Activated CD8-positive, alpha-beta T cell treated with anti-CD3 and anti-CD28 coated beads, Interleukin-2, amount 10 ng/mL, durations not matched to agents 7 days and 5 days (primary cell): ENCODE results near the gene CCL19. TPM values are rescaled to one million over a fixed set of nuclear protein-coding genes. Genes with fewer than 3 reads are reported as not detected.
"Not testable (repeated sequence)": the region's sequence is repeated elsewhere in the genome, so short reads cannot be mapped to it uniquely, and the experiment has no call there.

Experiments
- ATAC-seq: fragments of 150-1000 bp; cut with Tn5 transposase; one replicate; pipeline ENCODE4 v1.10.0; 2021; ENCODE audit warnings: moderate library complexity
- CTCF ChIA-PET: fragments of 350-600 bp; sonication (Branson Sonifier 250); formaldehyde crosslinking; loops from one replicate; lab custom pipeline; 2021; ENCODE audit warnings: antibody characterized with exemption; lab: Charles Lee
- POLR2A ChIA-PET: fragments of 350-600 bp; sonication (Branson Sonifier 250); formaldehyde crosslinking; loops from one replicate; lab custom pipeline; 2021; ENCODE audit warnings: antibody characterized with exemption; lab: Charles Lee
- DNase-seq: peaks from one replicate; pipeline ENCODE4 v3.0.0-alpha.2; 2020
- H3K27ac Mint-ChIP-seq: one replicate; pipeline ENCODE4 v1.8.0; 2021; ENCODE audit warnings: mild to moderate bottlenecking, mixed read lengths
- H3K27me3 Mint-ChIP-seq: one replicate; pipeline ENCODE4 v1.8.0; 2021; ENCODE audit warnings: low read depth, mixed read lengths
- H3K36me3 Mint-ChIP-seq: one replicate; pipeline ENCODE4 v1.8.0; 2021; ENCODE audit warnings: low read depth, mixed read lengths
- H3K4me1 Mint-ChIP-seq: one replicate; pipeline ENCODE4 v1.8.0; 2021; ENCODE audit warnings: low read depth, mixed read lengths
- H3K4me3 Mint-ChIP-seq: one replicate; pipeline ENCODE4 v1.8.0; 2021; ENCODE audit warnings: mild to moderate bottlenecking, mixed read lengths
- H3K9me3 Mint-ChIP-seq: one replicate; pipeline ENCODE4 v1.8.0; 2022; ENCODE audit warnings: mixed read lengths; ENCODE audit not compliant: insufficient read depth
- total RNA-seq, 2 experiments: library from RNA; stranded (reverse); gene quantifications; one replicate each; pipeline ENCODE4 v1.2.3, GENCODE V29; 2021

CCL19 gene
- total RNA-seq: not detected

DNA sequence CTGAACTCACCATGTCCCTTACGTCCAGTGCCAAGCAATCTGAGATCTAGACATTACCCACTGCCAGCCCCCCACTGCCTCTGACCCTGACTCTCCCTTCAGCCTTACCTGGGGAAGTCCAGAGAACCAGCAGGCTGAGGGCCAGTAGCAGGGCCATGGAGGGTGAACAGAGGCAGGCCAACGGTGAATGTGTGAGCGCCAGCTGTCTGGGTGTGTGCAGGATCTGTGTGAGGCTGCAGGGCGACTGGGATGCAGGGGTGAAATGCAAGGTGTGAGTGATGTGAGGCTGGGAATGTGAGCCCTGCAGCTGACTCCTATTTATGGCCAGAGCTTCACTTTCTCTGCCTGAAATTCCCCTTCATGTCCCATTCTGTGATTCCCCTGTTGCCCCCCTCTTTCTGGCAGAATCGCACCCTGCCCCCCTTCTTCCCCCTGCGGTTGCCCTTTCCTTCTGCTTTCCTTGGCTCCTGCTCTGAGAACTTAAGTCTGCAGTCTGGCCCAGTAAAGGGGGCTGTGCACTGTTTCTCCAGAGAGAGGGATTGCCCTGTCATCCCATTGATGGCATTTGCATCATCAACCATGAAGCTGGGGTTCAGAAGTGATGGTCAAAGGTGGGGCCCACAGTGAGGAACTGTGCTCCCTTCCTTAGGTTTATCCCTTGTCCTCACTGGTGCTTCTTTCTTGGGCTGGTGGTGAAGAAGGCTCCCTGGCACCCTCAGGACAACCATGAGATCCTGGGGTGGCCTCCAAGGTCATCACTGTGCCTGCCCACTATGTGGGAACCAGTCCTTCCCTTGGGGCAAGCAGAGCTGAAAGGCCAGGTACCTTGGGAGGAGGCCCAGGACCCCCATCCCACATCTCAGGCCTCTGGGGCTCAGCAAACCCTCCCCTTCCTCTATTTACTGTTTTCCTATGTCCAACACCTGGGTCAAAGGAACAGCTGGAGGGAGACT lies at the start of gene CCL19:
Gene CCL19 (minus strand): TSS at position 294 of the 953 bp plus-strand sequence. CDS start 137 bp downstream, at position 157.
- DNase-seq (no peak), ATAC-seq (no peak)
- no peaks in the 10 kb centered on the region for H3K9me3 Mint-ChIP-seq
- H3K36me3 Mint-ChIP-seq: no peaks in the 10 kb centered on the region
- POLR2A ChIA-PET: interaction anchor here (0.6 kb wide), 1 partner anchor 324 kb away, joined by 4 read pairs; no protein-coding TSS in a partner anchor
- CTCF ChIA-PET: interaction anchor here (0.8 to 1.5 kb wide), 2 partner anchors 9 to 11 kb away, joined by 3 to 8 read pairs; no protein-coding TSS in a partner anchor
- H3K4me3 Mint-ChIP-seq: no peak within 1 kb of the TSS
- H3K27me3 Mint-ChIP-seq: no peaks in the 10 kb centered on the region
- no peaks in the 10 kb centered on the region for H3K4me1 Mint-ChIP-seq
- no peak within 1 kb of the TSS for H3K27ac Mint-ChIP-seq

DNA sequence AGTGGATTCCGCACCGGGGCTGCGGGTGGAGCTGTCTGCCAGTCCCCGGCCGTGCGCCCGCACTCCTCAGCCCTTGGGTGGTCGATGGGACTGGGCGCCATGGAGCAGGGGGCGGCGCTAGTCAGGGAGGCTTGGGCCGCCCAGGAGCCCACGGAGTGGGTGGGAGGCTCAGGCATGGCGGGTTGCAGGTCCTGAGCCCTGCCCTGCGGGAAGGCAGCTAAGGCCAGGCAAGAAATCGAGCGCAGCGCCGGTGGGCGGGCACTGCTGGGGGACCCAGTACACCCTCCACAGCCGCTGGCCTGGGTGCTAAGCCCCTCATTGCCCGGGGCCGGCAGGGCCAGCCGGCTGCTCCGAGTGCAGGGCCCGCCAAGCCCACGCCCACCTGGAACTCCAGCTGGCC lies 49.1 kb upstream of the CCL19 start:
- H3K4me1 Mint-ChIP-seq, H3K9me3 Mint-ChIP-seq, H3K27ac Mint-ChIP-seq, POLR2A ChIA-PET, DNase-seq, ATAC-seq, H3K4me3 Mint-ChIP-seq, H3K27me3 Mint-ChIP-seq, CTCF ChIA-PET, H3K36me3 Mint-ChIP-seq: not testable (repeated sequence)

DNA sequence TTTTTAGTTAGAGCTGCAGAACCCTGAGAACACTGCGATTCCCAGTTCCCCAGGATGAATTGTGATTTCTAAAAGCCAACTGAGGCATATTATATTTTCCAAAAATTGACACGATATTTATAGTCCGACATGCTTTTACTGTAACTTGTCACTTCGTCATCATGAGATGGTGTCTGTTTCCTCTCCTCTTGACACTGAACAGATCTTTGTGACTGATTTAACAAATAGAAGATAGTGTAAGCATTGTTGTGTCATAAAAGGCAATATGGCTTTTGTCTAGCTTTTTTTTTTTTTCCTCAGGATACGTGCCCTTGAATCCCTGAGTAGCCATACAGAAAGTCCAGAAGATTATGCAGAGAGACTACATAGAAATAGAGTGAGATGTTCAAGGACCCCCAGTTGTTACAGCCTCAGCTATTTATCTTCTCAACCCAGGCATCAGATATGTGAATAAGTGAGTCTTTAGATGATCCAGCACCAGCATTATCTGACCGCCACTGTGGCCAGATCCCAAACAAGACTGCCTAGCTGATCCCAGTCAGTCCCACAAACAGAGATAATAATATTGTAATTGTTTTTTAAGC lies 46.7 kb upstream of the CCL19 start:
- H3K27me3 Mint-ChIP-seq: peaks cover 3% of the 10 kb centered on the region

DNA sequence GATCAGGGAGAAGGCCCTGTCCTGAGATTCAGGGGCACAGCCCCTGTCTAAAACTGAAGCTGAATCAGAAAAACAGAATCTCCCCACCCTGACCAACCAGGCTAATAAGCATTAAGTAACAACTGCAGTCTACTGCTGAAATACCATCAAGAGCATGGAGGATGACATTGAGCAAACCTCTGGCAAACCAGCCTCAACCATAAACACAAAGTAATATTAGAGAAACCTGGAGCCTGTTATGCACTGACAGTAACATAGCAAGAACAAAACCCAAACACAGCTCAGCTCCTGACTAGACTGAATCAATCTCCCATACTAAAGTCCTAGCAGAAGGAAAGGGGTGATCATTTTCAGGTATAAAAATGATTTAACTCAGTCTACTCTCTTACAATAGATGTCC lies 43.6 kb upstream of the CCL19 start:
- H3K27ac Mint-ChIP-seq: no peak overlapping the region
- CTCF ChIA-PET: interaction anchor here (1.5 kb wide), 1 partner anchor 32 kb away, joined by 3 read pairs; no protein-coding TSS in a partner anchor

More for the DNA sequence above, 46.7 kb upstream of the CCL19 start:
- DNase-seq (no peak), ATAC-seq (no peak)
- Mint-ChIP-seq H3K4me1 (peaks cover 4% of the 10 kb centered on the region), H3K4me3 (no peak overlapping the region), H3K36me3 (no peaks in the 10 kb centered on the region), H3K27ac (no peak overlapping the region), H3K9me3 (no peaks in the 10 kb centered on the region)
- ChIA-PET CTCF (no interaction called here), POLR2A (no interaction called here)

DNA sequence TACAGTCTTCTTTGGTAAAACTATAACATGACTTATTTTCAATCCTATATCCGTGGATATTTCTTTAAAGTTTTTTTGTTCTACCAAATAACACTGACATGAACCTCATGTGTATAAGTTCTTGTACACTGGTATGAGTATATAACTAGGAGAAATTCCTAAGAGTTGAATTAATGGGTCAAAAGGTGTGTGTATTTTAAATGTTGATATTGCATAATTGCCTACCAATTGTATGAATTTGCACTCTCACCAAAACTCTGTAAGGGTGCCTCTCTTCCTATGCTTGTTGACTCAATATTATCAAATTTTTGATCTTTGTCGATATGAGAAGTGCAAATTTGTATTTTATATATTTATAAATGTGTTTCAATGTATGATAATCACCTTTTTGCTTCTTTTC lies 41.8 kb upstream of the CCL19 start:
- Mint-ChIP-seq H3K4me1 (no peaks in the 10 kb centered on the region), H3K27ac (no peak overlapping the region), H3K9me3 (no peaks in the 10 kb centered on the region), H3K36me3 (no peaks in the 10 kb centered on the region), H3K4me3 (no peak overlapping the region), H3K27me3 (peaks cover 8% of the 10 kb centered on the region)
- ChIA-PET CTCF (interaction anchor here (1.0 to 1.5 kb wide), 2 partner anchors 30 kb away, joined by 3 to 4 read pairs; no protein-coding TSS in a partner anchor), POLR2A (no interaction called here)
- ATAC-seq (no peak), DNase-seq (no peak)

More for the DNA sequence above, 43.6 kb upstream of the CCL19 start:
- POLR2A ChIA-PET: no interaction called here
- ATAC-seq (no peak), DNase-seq (no peak)
- H3K9me3 Mint-ChIP-seq: no peaks in the 10 kb centered on the region
- no peaks in the 10 kb centered on the region for H3K36me3 Mint-ChIP-seq
- peaks cover 5% of the 10 kb centered on the region for H3K27me3 Mint-ChIP-seq
- no peak overlapping the region for H3K4me3 Mint-ChIP-seq
- H3K4me1 Mint-ChIP-seq: no peaks in the 10 kb centered on the region

DNA sequence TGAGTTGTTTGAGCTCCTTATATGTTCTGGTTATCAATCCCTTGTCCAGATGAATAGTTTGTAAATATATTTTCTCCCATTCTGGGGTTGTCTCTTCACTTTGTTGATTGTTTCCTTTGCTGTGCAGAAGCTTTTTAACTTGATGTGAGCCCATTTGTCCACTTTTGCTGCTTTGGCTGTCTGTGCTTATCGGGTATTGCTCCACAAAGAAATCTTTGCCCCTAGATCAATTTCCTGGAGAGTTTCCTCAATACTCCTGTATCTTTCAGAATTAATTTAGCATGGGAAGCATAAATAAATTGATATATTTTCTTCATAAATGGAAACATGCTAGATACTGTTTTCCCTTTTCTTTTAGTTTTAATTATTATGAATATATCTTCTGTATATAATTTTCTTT lies 41.4 kb upstream of the CCL19 start:
- ChIA-PET CTCF (interaction anchor here (1.0 kb wide), 1 partner anchor 30 kb away, joined by 4 read pairs; no protein-coding TSS in a partner anchor), POLR2A (no interaction called here)
- no peaks in the 10 kb centered on the region for H3K36me3 Mint-ChIP-seq
- H3K27ac Mint-ChIP-seq: no peak overlapping the region
- no peak for ATAC-seq
- H3K27me3 Mint-ChIP-seq: peaks cover 10% of the 10 kb centered on the region
- no peak overlapping the region for H3K4me3 Mint-ChIP-seq
- no peak for DNase-seq
- H3K9me3 Mint-ChIP-seq: no peaks in the 10 kb centered on the region
- no peaks in the 10 kb centered on the region for H3K4me1 Mint-ChIP-seq

DNA sequence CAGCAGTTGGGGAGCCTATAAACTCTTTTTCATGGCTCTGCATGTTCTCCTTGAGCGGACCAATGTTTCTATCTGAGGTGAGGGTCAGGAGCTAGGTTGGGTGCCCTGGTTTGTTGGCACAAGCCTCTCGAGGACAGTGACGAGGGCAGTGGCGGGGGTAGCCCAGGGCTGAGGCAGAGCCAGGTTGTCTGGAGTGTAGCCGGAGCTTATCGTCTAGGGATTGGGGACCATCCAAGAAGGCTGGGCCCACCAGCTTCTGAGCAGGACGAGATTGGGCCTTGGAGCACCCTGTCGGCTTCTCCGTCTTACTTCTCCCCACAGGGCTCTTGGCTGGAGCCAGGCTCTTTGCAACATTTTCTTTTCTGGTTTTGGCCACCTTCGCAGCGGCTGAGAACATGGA lies 32.1 kb upstream of the CCL19 start:
- no peak overlapping the region for H3K27ac Mint-ChIP-seq
- no peaks in the 10 kb centered on the region for H3K36me3 Mint-ChIP-seq
- POLR2A ChIA-PET: no interaction called here
- H3K4me3 Mint-ChIP-seq: no peak overlapping the region
- peaks cover 3% of the 10 kb centered on the region for H3K27me3 Mint-ChIP-seq
- CTCF ChIA-PET: interaction anchor here (0.7 to 1.3 kb wide), 2 partner anchors 21 to 61 kb away, joined by 3 to 4 read pairs; no protein-coding TSS in a partner anchor
- no peaks in the 10 kb centered on the region for H3K4me1 Mint-ChIP-seq
- H3K9me3 Mint-ChIP-seq: no peaks in the 10 kb centered on the region
- no peak for DNase-seq
- ATAC-seq: no peak

DNA sequence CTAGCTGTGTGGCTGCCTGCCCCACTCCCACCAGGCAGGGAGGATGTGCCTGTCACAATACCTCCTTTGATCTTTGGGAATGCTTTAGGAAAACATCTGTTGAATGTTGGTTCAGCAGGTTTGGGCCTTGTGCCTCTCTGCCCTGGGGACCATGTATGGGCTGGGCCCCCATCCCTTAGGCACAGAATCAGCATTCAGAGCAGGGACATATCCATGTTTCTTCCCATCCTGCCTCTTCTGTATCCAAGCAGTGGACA lies 28.6 kb upstream of the CCL19 start:
- H3K4me1 Mint-ChIP-seq, H3K9me3 Mint-ChIP-seq, H3K36me3 Mint-ChIP-seq, CTCF ChIA-PET, ATAC-seq, H3K27me3 Mint-ChIP-seq, H3K27ac Mint-ChIP-seq, DNase-seq, POLR2A ChIA-PET, H3K4me3 Mint-ChIP-seq: not testable (repeated sequence)

DNA sequence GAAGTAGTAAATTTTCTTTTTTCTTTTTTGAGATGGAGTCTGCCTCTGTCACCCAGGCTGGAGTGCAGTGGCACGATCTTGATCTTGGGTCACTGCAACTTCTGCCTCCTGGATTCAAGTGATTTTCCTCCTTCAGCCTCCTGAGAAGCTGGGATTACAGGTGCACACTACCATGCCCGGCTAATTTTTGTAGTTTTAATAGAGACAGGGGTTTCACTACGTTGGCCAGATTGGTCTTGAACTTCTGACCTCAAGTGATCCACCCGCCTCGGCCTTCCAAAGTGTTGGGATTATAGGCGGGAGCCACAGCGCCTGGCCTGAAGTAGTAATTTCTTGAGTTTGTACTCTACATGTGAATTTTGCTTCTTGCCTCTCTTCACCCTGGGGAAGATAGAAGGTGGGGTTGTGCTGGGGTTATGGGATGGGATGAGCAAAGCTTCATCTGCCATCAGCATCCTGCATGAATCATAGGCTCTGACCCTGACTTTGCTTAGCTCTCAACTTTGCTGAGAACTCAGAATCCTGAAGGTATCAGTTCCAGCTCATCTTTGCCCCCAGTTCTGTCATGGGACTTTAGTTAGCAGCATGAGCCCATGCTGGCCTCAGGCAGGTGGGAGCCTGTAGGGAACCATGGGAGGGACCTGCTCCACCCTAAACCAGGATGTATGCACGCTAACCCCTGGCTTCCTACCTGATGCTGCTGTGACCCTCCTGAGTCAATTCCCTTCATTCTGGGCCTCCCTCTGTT lies 28.1 kb upstream of the CCL19 start:
- DNase-seq: no peak
- H3K9me3 Mint-ChIP-seq: no peaks in the 10 kb centered on the region
- ChIA-PET CTCF (no interaction called here), POLR2A (no interaction called here)
- H3K4me3 Mint-ChIP-seq: no peak overlapping the region
- ATAC-seq: no peak
- no peaks in the 10 kb centered on the region for H3K4me1 Mint-ChIP-seq
- H3K36me3 Mint-ChIP-seq: no peaks in the 10 kb centered on the region
- H3K27ac Mint-ChIP-seq: no peak overlapping the region
- H3K27me3 Mint-ChIP-seq: peaks cover 2% of the 10 kb centered on the region

DNA sequence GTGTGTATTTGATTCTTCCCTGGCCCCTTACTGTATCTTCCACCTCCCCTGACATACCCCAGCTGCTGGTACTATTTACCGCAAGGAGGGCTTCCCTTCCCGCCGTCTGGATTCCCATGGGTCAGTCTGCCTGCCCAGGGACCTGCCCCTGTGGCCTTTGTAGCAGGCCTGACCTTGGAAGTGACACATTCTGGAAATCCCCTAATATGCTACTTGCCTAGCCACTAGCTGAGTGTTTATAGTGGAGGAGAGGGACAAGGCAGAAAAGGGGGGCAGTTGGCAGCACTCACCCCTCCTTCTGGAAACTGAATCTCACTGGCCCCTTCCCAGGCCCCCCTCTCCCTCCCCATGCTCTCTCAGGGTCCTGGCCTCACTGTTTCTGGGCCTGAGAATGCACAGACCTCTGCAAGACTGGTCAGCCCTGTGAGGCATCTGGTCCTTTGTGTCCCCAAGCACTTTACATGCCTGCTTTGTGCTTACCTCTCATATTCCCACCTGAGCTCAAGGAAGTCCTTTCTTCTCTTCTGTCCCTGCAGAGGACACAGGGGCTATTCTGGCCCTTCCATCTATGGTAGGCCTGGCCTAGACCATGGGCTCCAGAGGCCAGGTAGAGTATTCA lies 27.0 kb upstream of the CCL19 start:
- no peaks in the 10 kb centered on the region for H3K36me3 Mint-ChIP-seq
- no peak overlapping the region for H3K27ac Mint-ChIP-seq
- no peak for ATAC-seq
- POLR2A ChIA-PET: no interaction called here
- peaks cover 7% of the 10 kb centered on the region for H3K27me3 Mint-ChIP-seq
- H3K4me1 Mint-ChIP-seq: no peaks in the 10 kb centered on the region
- no peak for DNase-seq
- no peak overlapping the region for H3K4me3 Mint-ChIP-seq
- H3K9me3 Mint-ChIP-seq: no peaks in the 10 kb centered on the region
- CTCF ChIA-PET: no interaction called here

DNA sequence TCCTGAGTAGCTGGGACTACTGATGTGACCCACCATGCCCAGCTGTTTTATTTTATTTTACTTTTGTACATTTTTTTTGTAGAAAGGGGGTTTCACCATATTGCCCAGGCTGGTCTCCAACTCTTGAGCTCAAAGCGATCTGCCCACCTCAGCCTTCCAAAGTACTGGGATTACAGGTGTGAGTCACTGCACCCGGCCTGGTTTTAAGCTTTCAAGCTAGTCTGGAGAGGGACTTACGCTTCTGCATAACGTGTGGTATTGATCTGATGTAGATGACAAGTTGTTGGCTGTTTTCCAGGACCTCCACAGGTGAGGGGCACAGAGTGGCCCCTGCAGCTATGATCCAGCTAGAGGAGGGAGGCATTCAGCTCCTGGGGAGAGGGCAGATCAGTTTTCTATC lies 25.6 kb upstream of the CCL19 start:
- Mint-ChIP-seq H3K4me1 (no peaks in the 10 kb centered on the region), H3K27ac (no peak overlapping the region), H3K36me3 (no peaks in the 10 kb centered on the region), H3K27me3 (peaks cover 15% of the 10 kb centered on the region), H3K9me3 (no peaks in the 10 kb centered on the region), H3K4me3 (no peak overlapping the region)
- ChIA-PET CTCF (interaction anchor here (1.0 to 1.9 kb wide), 2 partner anchors 14 to 16 kb away, joined by 3 to 4 read pairs; no protein-coding TSS in a partner anchor), POLR2A (no interaction called here)
- ATAC-seq: no peak
- no peak for DNase-seq
